Right lung (tissue), 5 donors: ENCODE data around the gene BST2. TPM values are rescaled to one million over a fixed set of nuclear protein-coding genes. Genes with fewer than 3 reads are reported as not detected.
A peak's percentile ranks its signal among the peaks of the same experiment; 100 is the strongest.
"Not testable (repeated sequence)": the region's sequence is repeated elsewhere in the genome, so short reads cannot be mapped to it uniquely, and the experiment has no call there.

Source experiments
- DNase-seq, 2 donors: peaks; one replicate each; pipeline ENCODE4 v3.0.0-alpha.2; 2013
- polyA plus RNA-seq, 5 donors: library from polyadenylated mRNA; unstranded; fragments of 120-200 nt; gene quantifications; one replicate each; pipeline versions ENCODE4 v1.2.1 to v1.2.3, GENCODE V29; 2013; ENCODE audit warnings: inconsistent platforms in 1 of 5, low replicate concordance in 1 of 5; ENCODE audit not compliant: insufficient read length in 5 of 5, insufficient read depth in 1 of 5

The BST2 gene
- polyA plus RNA-seq, 5 donors = 15.2 to 21.7 (median 17.8) TPM

DNA sequence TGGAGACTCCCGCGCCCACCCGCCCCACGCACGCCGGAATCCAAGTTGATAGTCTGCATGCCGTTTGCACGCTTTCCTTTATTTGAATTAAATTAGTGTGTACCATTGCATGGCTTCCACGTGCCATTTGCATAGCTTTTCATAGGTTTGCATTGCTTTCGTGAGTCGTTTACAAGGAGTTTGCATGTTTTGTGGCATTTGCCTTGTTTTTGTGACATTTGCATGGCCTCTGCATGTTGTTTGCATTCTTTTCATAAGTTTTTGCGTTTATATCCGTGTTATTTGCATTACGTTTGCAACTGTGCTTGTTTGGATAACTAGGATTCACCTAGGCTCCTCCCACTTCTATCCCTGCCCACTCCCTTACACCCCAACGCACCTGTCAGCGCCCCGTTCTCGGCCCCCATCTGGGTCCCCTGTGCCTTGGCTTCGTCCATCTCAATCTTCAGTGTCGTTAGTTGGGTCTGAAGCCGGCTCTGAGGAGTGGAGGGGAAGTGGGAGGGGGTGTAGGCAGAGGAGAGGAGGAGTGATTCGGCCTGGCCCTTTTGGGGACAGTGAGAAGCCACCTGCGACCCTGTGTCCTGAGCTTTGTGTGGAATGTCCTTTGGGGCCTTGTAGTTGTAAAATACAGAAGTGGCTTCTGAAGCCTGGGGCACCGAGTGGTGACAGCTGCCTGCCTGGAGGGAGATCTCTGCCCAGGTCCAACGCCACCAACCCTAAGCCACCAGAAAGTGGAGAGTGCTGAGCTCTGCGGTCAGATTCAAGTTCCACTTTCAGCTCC is 13.9 kb downstream of the BST2 start:
- no peak for DNase-seq

DNA sequence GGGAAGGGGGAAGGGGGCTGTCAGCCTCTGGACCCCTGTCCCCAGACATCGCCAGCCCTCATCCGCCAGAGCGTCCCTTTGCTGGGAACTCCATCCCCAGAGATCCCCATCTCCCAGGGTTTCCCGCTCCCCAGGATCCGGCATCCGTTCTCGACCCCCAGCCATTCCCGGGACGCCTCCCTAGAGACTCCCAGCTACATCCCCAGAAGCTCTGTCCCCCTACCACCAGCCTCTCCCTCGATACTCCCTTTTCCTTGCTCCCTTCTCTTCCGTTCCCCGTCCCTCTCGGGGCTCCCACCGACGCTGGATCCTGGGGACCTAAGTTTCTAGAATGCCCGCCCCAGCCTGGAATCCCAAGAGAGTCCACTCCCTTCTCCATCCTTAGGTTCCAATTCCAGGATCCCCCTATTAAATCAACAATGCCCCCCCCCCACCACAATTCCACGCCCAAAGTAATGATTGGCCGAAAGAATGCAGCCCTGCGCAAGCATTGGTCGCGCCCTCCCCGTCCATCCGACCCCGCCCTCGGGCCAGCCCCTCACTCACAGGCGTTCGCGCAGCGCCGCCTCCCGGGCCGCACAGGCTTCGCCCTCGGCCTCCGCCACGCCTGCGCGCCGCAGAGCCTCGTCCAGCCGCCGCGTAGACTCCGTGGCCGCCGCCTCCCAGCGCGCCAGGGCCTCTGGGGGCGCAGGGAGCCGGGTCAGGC is 14.6 kb downstream of the BST2 start:
- DNase-seq = peak; percentile 92 to 93

DNA sequence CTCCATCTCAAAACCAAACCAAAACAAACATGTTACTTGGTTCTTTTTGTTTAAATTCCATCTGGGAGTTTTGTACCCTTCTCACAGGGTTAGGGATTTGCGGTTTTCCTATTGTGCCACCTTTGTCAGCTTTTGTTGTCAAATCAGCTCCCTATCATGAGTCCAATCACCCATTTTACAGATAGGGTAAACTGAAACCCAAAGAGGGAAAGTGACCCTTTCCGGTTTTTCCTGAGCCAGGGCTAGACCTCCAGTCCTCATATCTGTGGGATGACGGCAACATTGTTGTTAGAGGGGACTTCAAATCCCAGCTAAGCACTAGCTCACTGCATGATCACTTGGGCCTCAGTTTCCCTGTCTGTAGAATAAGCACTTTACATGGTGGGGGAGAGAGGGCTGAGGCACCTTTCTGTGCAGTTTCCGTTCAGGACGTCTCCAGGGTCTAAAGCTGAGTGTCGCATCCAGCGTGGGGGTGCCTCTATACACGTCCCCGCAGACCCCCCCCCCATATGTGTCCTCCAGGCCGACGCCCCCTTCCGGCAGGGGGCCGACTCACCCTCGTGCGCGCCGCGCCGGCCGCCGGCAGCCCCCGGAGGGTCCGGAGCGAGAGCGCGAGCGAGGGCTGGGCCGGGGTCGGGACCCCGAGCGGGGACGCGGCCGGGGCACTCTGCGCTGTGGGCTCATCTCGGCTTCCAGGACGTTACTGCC is 15.3 kb downstream of the BST2 start:
- DNase-seq = no peak

DNA sequence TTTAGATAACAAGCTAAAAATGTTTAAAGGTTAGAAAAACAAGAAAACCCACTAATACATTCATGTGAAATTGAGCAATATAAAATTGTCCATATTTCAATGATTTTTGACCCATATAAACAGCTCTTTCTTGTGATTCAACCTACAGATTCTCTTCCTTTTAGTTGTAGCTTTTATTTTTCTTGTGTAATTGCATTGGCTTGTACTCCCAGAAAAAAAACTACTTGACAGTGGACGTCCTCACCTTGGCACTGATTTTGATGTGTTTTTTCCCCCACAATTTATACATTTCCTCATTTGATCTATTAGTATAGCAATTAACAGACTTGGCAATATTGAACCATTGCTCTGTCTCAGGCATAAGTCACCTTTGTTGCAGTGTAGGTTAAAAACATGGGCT is 16.1 kb downstream of the BST2 start:
- no peak for DNase-seq

DNA sequence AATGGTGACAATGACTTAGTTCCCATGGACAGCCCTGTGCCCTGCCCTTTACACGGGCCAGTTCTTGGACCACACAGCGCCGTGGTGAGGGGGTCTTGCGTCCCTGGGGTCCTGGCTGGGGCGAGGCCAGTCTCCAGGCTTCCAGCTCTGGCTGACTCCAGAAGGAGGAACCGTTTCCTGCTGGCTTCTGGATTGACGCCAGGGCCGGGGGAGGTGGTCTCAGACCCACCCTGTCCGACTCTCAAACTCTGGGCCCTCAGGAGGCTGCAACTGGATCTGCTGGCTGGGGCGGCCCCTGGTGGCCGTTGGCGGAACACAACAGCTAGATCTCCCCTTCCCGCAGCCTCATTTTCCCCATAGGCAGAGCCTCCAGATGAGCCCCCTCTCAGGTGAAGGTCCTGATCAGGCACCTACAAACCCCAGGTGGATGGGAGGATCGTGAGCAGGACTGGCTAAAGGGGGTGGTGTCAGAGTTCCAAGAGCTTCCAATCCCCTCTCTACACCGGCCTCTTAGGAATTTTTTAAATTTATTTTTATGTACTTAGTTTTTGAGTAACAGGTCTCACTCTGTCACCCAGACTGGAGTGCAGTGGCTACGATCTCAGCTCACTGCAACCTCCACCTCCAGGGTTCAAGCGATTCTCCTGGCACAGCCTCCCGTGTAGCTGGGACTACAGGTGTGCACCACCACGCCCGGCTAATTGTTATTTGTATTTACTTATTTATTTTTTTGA is 19.4 kb downstream of the BST2 start:
- DNase-seq = peak; percentile 36 to 48

DNA sequence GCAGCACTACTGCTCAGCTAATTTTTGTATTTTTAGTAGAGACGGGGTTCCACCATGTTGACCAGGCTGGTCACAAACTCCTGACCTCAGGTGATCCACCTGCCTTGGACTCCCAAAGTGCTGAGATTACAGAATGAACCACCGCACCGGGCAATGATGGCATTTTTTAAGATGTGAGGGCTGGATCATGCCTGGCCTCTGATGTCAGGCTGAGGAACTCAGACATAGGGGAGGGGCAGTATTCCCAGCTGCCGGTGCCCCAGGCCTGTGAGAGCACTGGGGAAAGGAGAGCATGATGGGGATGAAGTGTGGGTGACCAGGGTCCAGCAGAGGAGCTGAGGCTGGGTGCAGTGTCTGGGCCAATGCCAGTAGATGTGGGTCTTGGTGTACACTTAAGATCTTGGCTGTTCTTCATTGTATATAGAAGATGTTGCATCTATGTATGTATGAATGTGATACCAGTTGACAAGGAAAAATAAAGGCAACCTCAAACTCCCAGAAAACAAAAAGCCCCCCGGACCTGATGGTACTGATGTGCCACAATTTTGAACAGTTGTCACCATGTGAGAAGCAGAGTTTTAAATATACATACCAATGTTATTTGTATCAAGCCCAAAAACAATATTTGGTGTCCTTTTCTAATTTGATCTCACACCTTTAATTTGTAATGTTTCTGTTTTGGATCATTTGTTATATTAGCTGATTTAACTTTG is 24.8 kb downstream of the BST2 start:
- DNase-seq = no peak

DNA sequence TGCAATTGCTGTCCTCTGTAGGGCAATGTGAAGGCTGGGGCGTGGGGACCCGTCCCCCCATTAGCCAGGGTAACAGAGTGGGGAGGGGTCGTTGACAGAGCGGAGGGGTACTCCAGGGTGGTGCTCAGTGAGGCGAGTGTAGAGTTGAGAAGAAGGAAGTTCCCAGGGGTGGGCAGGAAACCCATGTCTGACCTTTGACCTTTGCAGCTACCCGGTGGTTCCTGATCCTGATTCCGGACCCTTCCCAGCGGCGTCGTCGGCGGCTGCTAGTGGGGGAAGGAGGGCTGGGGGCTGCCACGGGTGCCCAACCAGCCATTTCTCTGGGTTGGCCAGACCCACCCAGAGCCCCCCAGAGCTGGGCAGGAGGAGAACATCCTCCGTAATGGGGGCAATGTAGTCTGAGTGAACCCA is 26.2 kb downstream of the BST2 start:
- DNase-seq = peak in 1 of 2 donors; percentile 19

DNA sequence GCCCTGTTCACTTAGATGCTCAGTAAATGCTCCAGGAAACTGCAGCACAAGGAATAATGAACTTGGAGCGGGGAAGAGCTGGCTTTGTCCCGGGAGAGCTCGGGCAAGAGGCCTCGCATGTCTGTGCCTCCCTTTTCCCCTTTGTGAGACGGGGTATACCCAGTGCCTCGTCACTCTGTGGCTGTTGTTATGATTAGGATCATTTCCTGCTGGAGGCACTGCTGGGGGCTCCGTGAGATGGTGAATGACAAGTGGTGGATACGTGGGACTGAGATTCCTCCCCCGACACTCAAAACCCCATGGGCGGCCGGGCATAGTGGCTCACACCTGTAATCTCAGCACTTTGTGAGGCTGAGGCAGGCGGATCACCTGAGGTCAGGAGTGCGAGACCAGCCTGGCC is 27.2 kb downstream of the BST2 start:
- DNase-seq = no peak

DNA sequence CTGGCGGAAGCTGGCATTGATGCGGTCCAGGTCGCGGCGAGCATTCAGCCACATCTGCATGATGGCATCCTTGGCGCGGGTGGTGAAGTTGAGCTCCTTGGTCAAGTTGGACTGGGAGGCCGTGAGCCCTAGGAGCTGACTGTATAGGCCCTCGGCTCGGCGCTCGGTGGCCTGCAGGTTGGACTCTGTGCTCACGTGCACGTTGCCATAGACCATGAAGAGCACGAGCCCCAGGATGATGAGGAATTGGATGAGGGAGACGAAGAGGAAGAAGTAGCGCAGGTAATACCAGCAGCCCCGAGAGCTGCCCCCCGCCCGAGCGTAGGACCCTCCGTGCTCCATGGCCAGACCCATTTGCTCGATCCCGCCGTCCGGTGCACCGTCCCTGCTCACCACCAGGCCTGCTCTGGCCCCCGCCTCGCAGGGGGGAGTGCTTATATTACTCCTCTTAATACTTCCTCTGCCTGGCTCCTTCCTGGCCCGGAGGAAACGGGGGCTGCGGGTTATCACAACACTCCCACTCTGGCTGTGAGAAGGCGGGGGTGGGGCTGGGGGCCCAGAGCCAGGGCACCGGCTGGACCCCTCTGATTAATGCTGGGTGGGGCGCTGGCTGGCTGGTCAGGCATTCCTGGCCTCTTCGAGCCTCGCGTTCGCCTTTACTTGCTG is 28.4 kb downstream of the BST2 start, which contains the start of gene PLVAP:
Gene PLVAP (minus strand): TSS at position 408 of the 666 bp plus-strand sequence. CDS start 54 bp downstream, at position 354.
- no peak for DNase-seq

DNA sequence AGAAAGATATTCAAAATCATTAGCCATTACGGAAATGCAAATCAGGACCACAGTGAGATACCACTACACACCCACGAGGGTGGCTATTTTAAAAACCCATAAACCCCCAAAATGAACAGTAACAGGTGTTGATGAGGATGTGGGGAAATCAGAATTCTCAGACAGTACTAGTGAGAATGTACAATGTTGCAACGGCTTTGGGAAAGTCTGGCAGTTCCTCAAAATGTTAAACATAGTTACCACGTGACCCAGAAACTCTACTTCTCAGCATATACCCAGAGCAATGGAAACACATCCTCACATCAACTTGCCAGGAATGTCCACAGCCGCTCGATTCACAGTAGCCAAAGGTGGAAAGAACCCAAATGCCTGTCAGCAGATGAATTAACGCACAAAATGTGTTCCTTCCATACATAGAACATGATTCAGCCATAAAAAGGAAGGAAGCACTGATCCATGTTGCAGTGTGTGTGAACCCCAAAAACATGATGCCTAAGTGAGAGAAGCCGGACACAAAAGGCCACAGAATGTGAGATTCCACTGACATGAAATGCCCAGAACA is 35.3 kb downstream of the BST2 start:
- peak in 1 of 2 donors; percentile 46 for DNase-seq

DNA sequence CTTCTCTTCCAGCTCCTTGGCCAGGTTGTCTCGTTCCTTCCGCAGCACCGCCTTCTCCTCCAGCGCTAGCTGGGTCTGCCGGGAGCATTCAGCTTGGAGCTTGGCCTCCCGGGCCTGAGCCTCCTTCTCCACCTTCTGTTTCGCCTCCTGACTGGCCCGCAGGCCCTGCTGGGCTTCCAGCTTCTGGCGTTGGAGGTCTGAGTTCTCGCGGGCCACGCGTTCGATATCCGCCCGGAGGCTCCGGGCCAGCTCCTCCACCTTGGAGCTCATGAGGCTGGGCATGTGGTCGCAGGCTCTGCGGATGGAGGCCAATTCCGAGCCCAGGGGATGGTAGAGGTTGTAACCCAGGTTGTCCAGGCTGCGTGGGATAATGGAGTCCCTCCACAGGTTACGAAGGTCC is 40.1 kb downstream of the BST2 start:
- DNase-seq = no peak

DNA sequence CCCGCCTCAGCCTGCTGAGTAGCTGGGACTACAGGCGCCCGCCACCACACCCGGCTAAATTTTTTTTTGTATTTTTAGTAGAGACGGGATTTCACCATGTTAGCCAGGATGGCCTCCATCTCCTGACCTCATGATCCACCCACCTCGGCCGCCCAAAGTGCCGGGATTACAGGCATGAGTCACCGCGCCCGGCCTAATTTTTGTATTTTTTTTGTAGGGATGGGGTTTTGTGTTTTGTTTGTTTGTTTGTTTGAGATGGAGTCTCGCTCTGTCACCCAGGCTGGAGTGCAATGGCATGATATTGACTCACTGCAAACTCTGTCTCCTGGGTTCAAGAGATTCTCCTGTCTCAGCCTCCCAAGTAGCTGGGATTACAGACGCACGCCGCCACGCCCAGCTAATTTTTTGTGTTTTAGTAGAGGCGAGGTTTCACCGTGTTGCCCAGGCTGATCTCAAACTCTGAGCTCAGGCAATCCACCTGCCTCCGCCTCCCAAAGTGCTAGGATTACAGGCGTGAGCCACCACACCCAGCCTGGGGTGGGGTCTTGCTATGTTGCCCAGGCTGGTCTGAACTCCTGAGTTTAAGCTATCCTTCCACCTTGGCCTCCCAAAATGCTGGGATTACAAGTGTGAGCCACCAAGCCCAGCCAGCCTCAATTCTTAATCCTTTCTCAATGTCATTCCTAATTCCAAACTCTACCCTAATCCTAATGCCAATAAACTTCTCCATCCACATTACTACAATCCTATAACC is 41.4 kb downstream of the BST2 start:
- not testable (repeated sequence) for DNase-seq

DNA sequence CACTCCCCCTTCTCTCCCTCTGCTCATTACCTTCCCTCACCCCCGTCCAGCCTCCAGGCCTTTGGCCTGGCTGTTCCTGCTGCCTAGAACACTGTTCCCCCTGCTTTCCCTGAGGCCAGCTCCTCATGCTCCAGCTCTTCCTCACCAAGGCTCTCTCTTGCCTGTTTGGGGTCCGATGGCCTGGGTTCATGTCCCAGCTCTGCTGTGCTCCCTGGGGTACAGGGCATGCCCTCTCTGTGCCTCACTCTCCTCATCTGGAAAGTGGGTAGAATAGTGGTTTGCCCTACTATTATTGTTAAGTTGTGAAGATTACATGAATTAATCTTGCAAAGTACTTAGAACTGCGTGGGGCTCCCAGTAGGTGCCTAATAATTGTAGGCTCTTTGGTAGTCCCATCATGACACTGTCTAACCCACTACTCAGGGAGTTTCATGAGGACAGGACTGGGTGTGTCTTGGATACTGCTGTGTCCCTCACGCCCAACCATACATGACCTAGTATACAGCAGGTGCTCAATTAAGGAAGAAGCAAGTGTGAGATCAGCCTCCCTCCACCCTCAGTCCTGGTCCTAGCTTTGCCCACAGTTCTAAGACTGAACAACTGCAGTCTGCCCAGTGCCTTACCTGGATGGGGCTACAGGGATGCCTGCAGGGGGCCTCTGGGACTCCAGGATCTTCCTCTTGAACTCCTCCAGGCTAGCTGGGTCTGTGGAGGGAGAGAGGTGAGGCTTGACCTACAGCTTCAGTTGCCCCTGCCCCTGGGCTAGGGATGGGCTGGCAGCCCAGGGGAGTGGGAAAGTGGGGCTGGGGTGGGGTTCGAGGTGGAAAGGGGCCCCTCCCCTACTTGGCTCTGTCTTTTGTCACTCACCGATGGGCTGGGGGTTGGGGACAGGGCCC is 45.3 kb downstream of the BST2 start:
- DNase-seq = no peak

DNA sequence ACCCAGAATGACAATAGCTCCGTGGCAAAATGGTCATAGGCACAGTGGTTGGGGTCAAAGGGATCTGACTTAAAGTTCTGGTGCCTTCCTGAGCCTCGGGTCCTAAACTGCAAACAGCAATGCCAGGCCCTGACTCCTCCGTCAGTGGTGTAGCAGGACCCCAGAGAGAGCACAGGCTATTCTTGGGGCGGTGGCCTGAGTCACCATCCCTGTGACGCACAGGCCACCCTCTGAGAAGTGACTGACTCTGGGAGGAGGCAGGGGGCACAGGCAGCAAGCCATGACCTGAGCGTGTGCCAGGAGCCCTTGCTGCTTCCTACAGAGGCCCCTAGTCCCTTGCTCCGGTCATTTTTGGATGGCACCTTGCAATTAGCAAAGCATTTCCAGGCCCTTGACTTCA is 47.0 kb downstream of the BST2 start:
- no peak for DNase-seq

DNA sequence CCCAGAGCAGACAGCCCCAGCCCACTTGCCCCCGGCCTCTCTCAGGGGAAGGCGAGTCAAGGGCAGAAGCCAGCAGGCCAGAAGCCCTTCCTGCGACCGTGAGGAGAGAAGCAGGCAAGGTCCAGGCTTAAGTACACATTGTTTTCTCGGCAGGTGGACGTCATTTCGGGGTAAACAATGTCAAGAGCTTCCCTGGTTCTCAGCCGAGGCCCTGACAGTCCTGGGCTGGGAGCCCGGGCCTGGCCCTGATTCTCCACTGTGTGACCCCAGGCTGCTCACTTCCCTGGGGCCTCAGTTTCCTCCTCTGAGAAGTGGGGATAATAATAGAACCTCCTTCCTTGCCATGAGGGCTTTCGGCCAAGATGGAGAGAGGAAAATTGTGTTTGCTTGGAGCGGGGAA is 47.7 kb downstream of the BST2 start:
- DNase-seq = no peak

DNA sequence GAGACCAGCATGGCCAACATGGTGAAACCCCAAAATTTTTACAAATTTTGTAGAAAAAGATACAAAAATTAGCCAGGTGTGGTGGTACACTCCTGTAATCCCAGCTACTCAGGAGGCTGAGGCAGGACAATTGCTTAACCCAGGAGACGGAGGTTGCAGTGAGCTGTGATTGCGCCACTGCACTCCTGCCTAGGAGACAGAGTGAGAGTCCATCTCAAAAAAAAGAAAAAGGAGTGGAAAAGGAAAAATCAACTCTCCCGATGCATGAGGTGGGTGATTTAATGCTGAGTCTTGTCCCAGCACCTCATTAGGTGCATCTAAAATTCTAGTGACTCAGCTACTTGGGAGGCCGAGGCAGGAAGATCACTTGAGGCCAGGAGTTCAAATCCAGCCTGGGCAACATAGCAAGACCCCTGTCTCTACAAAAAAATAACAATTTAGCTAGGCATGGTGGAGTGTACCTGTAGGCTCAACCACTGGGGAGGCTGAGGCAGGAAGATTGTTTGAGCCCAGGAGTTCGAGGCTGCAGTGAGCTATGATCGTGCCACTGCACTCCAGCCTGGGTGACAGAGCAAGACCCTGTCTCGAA is 48.3 kb downstream of the BST2 start:
- DNase-seq = no peak

DNA sequence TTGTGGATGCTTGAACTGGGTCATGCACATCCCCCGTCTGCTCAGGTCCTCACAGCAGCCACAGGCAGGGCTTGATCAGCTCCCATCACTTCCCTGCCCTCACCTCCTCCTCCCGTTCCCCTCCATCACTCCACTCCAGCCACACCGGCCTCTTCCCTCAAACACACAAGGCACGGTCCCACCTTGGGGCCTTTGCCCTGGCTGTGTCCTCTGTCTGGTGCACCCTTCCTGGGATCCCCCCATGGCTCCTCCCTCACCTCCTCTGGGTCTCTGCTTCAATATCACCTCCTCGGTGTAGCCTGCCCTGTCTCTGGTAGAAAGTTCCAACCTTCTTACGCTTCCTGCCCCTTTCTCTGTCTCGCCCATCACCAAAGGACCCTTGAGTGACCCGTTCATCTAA is 52.0 kb downstream of the BST2 start:
- DNase-seq = no peak
